Esophagus squamous epithelium (tissue), 5 donors: ENCODE measurements around the gene LRRC26. TPM values are rescaled to one million over a fixed set of nuclear protein-coding genes. Genes with fewer than 3 reads are reported as not detected.

ENCODE experiments used
- DNase-seq: peaks from one replicate; lab custom pipeline; 2025; lab: John Stamatoyannopoulos, UW
- H3K27ac ChIP-seq, 4 donors: fragments of 200-600 bp; sonication (generic); one replicate each; pipeline ENCODE4 v1.5.1; 2016 to 2019; ENCODE audit warnings: mild to moderate bottlenecking in 1 of 4
- H3K27me3 ChIP-seq, 4 donors: fragments of 200-600 bp; sonication (generic); 1 replicate in 3 of 4; 2 replicates in 1 of 4; pipeline versions ENCODE4 v1.5.1 to v1.6.0; 2017 to 2021; ENCODE audit warnings: antibody characterized with exemption in 1 of 4
- H3K36me3 ChIP-seq, 3 donors: fragments of 200-600 bp; sonication (generic); one replicate each; pipeline ENCODE4 v1.5.1; 2016 to 2019
- H3K4me1 ChIP-seq, 3 donors: fragments of 200-600 bp; sonication (generic); one replicate each; pipeline ENCODE4 v1.5.1; 2017 to 2019
- H3K4me3 ChIP-seq, 4 donors: fragments of 200-600 bp; sonication (generic); 1 replicate in 3 of 4; 2 replicates in 1 of 4; pipeline ENCODE4 v1.5.1; 2016 to 2019; ENCODE audit warnings: mild to moderate bottlenecking in 2 of 4, moderate library complexity in 1 of 4
- H3K9me3 ChIP-seq, 3 donors: fragments of 200-600 bp; sonication (generic); one replicate each; pipeline ENCODE4 v1.5.1; 2016 to 2019
- CTCF ChIP-seq, 6 experiments: fragments of 450-650 bp in 4 of 6; fragments of 200-600 bp in 2 of 6; sonication (generic) in 2 of 6; IDR thresholded peaks; one replicate each; pipeline ENCODE4 v1.5.1; 2016 to 2019; ENCODE audit warnings: antibody characterized with exemption in 6 of 6, mild to moderate bottlenecking in 4 of 6, moderate library complexity in 4 of 6
- POLR2A ChIP-seq, 4 donors: fragments of 450-650 bp; IDR thresholded peaks; one replicate each; pipeline ENCODE4 v1.6.1; 2017; ENCODE audit warnings: antibody characterized with exemption in 4 of 4, mild to moderate bottlenecking in 4 of 4, moderate library complexity in 3 of 4
- WGBS, 2 donors: methylation state at CpG; one replicate each; pipeline ENCODE4 v1.1.5; 2018; 5-methylcytosine and 5-hydroxymethylcytosine counted together
- intact Hi-C: fragments of 100-400 bp; cut with DNase I; formaldehyde crosslinking; loops from one replicate; pipeline ENCODE4 v1.15.0; 2022
- total RNA-seq, 4 donors: library from RNA; depleted of rRNA; stranded (reverse); fragments of >200 nt; gene quantifications; one replicate each; pipeline ENCODE4 v1.1.0, GENCODE V29; 2016
- donor health status: DM: yes; HTN: yes; CAD: no.

LRRC26 gene
- total RNA-seq, 4 donors from 2014 or later = 0.82 to 3.7 (median 0.95) TPM; not detected in 1

- H3K27ac ChIP-seq = peak overlapping the region in 3 of 4 donors; percentile 85 to 99 (median 98)
Measured at GRCh38 chr9:137191245-137191644, 21.4 kb upstream of the LRRC26 start.

GRCh38 chr9:137190315-137190856, 20.5 kb upstream of the LRRC26 start:
- Histone ChIP-seq H3K27ac (peak overlapping the region; percentile 85 to 99 (median 98)), H3K27me3 (no peaks in the 10 kb centered on the region), H3K9me3 (no peaks in the 10 kb centered on the region), H3K4me1 (peaks cover 56 to 82% (median 58%) of the 10 kb centered on the region in 3 donors), H3K36me3 (peaks cover 18 to 62% (median 20%) of the 10 kb centered on the region in 3 donors), H3K4me3 (peak overlapping the region in 3 of 4 donors; percentile 78 to 100 (median 90))
- WGBS, 2 donors = 44 to 64% methylated on average over 2 to 3 of the region's 9 CpGs
- TF ChIP-seq POLR2A (IDR thresholded peaks at IDR 0.05) (no peak), CTCF (IDR thresholded peaks at IDR 0.05) (peak in 1 of 6 experiments; percentile 32)
- no peak for DNase-seq
- intact Hi-C loops = no loop called here

More at GRCh38 chr9:137191245-137191644, 21.4 kb upstream of the LRRC26 start:
- H3K9me3 ChIP-seq = no peaks in the 10 kb centered on the region
- TF ChIP-seq POLR2A (IDR thresholded peaks at IDR 0.05) (no peak), CTCF (IDR thresholded peaks at IDR 0.05) (no peak)
- H3K4me3 ChIP-seq = no peak overlapping the region
- 100% methylated on average over 1 of the region's 3 CpGs for WGBS, 2 donors
- H3K27me3 ChIP-seq = no peaks in the 10 kb centered on the region
- H3K36me3 ChIP-seq = peaks cover 13 to 54% (median 18%) of the 10 kb centered on the region in 3 donors
- intact Hi-C loops = no loop called here
- peaks cover 57 to 82% (median 61%) of the 10 kb centered on the region in 3 donors for H3K4me1 ChIP-seq
- DNase-seq = no peak

- Histone ChIP-seq H3K9me3 (no peaks in the 10 kb centered on the region), H3K27ac (peak overlapping the region; percentile 85 to 99 (median 98)), H3K27me3 (no peaks in the 10 kb centered on the region), H3K4me3 (peak overlapping the region; percentile 78 to 100 (median 88)), H3K4me1 (peaks cover 49 to 82% (median 50%) of the 10 kb centered on the region in 3 donors), H3K36me3 (peaks cover 22 to 70% (median 27%) of the 10 kb centered on the region in 3 donors)
- TF ChIP-seq POLR2A (IDR thresholded peaks at IDR 0.05) (no peak), CTCF (IDR thresholded peaks at IDR 0.05) (no peak)
- 3 to 14% methylated on average over 3 to 7 of the region's 23 CpGs for WGBS, 2 donors
- no peak for DNase-seq
- intact Hi-C loops = loop anchor here (10.0 kb wide), 1 partner anchor 45 kb away; the partner anchor contains the start of gene SLC34A3
Measured at GRCh38 chr9:137189297-137190295, 19.7 kb upstream of the LRRC26 start.

- peak in 3 of 4 donors; percentile 89 to 93 (median 92) for TF ChIP-seq POLR2A (IDR thresholded peaks at IDR 0.05)
- peak in 4 of 6 experiments; percentile 16 to 73 (median 36) for TF ChIP-seq CTCF (IDR thresholded peaks at IDR 0.05)
- WGBS, 2 donors = 0% methylated on average over 25 of the region's 98 CpGs; no CpG with 5 or more reads in 1 of the 2 donors
- intact Hi-C loops = loop anchor here (10.0 kb wide), 1 partner anchor 46 kb away; the partner anchor contains the start of gene SLC34A3
- no peaks in the 10 kb centered on the region for H3K27me3 ChIP-seq
- H3K4me3 ChIP-seq = peak within 1 kb of the TSS; percentile 78 to 100 (median 88)
- H3K4me1 ChIP-seq = peaks cover 41 to 74% (median 43%) of the 10 kb centered on the region in 3 donors
- H3K36me3 ChIP-seq = peaks cover 25 to 79% (median 32%) of the 10 kb centered on the region in 3 donors
- DNase-seq = peak; percentile 62
- H3K9me3 ChIP-seq = no peaks in the 10 kb centered on the region
- H3K27ac ChIP-seq = peak within 1 kb of the TSS; percentile 85 to 99 (median 98)
Measured at GRCh38 chr9:137188490-137189296, 18.8 kb upstream of the LRRC26 start, which contains the start of the genes ANAPC2 and SSNA1. Gene ANAPC2 (minus strand): TSS chr9:137188560. CDS start chr9:137188532, 28 bp downstream. Gene SSNA1 (plus strand): TSS chr9:137188676. CDS start chr9:137188727, 51 bp downstream.
